ENCODE measurements around the gene CALD1.

Gene CALD1

DNA sequence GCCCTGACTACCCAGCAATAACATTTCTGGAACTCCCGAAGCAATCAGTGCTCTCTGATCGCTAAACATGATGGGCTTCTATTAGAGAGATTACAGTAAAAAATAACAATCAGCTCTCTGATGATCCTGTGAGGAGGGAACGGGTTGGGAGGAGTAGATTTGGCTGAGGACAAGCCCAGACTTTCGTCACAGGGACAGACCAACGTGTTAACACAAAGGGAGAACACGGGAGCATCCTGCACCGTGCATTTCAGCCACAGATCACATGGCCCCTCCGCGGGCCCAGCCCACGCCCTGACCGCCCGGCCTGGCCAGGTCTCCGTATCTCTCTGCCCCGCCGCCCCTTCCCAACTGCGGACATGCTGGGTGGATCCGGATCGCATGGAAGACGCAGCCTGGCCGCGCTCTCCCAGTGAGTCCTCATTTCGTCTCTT lies 111.8 kb downstream of the CALD1 start (continued):
- peak; percentile 26; the same call in 1 of the 2 replicates for TF ChIP-seq TRIM28 (IDR thresholded peaks at IDR 0.05; ENCODE audit: borderline replicate concordance, low read length)
- peak; percentile 59 for TF ChIP-seq ZNF2 (tag by site-specific recombination; IDR thresholded peaks at IDR 0.05)
- no peak for TF ChIP-seq ATF2 (tag by site-specific recombination; IDR thresholded peaks at IDR 0.05; ENCODE audit: low read depth)
- peak; percentile 83 for TF ChIP-seq ZBTB17 (tag by site-specific recombination; IDR thresholded peaks at IDR 0.05)
- TF ChIP-seq, protein P1, sequence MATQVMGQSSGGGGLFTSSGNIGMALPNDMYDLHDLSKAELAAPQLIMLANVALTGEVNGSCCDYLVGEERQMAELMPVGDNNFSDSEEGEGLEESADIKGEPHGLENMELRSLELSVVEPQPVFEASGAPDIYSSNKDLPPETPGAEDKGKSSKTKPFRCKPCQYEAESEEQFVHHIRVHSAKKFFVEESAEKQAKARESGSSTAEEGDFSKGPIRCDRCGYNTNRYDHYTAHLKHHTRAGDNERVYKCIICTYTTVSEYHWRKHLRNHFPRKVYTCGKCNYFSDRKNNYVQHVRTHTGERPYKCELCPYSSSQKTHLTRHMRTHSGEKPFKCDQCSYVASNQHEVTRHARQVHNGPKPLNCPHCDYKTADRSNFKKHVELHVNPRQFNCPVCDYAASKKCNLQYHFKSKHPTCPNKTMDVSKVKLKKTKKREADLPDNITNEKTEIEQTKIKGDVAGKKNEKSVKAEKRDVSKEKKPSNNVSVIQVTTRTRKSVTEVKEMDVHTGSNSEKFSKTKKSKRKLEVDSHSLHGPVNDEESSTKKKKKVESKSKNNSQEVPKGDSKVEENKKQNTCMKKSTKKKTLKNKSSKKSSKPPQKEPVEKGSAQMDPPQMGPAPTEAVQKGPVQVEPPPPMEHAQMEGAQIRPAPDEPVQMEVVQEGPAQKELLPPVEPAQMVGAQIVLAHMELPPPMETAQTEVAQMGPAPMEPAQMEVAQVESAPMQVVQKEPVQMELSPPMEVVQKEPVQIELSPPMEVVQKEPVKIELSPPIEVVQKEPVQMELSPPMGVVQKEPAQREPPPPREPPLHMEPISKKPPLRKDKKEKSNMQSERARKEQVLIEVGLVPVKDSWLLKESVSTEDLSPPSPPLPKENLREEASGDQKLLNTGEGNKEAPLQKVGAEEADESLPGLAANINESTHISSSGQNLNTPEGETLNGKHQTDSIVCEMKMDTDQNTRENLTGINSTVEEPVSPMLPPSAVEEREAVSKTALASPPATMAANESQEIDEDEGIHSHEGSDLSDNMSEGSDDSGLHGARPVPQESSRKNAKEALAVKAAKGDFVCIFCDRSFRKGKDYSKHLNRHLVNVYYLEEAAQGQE (tag by site-specific recombination; IDR thresholded peaks at IDR 0.05), result 0 out of 2 replicates have a peak, but pooled peaks have one; percentile 18
- TF ChIP-seq ZNF274 (IDR thresholded peaks at IDR 0.05; ENCODE audit: low read length), result no peak
- TF ChIP-seq ZNF274 (tag by site-specific recombination; IDR thresholded peaks at IDR 0.05; ENCODE audit: borderline replicate concordance), result no peak
- TF ChIP-seq ZNF24 (tag by site-specific recombination; IDR thresholded peaks at IDR 0.05), result 0 out of 2 replicates have a peak, but pooled peaks have one; percentile 64
- no peak for TF ChIP-seq ZFP3 (tag by site-specific recombination; IDR thresholded peaks at IDR 0.05; ENCODE audit: low read depth)
- TF ChIP-seq ZSCAN23 (tag by site-specific recombination; IDR thresholded peaks at IDR 0.05), result no peak
- TF ChIP-seq ZNF266 (tag by site-specific recombination; IDR thresholded peaks at IDR 0.05; ENCODE audit: low read depth), result no peak
- TF ChIP-seq, protein P2, sequence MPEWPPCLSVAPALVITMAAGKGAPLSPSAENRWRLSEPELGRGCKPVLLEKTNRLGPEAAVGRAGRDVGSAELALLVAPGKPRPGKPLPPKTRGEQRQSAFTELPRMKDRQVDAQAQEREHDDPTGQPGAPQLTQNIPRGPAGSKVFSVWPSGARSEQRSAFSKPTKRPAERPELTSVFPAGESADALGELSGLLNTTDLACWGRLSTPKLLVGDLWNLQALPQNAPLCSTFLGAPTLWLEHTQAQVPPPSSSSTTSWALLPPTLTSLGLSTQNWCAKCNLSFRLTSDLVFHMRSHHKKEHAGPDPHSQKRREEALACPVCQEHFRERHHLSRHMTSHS (tag by site-specific recombination; IDR thresholded peaks at IDR 0.05), result no peak
- no peak for TF ChIP-seq ZNF558 (tag by site-specific recombination; IDR thresholded peaks at IDR 0.05)
- TF ChIP-seq SP3 (tag by site-specific recombination; IDR thresholded peaks at IDR 0.05), result peak; percentile 55; the same call in 1 of the 2 replicates
- peak; percentile 69 for TF ChIP-seq ZSCAN30 (tag by site-specific recombination; IDR thresholded peaks at IDR 0.05)
- TF ChIP-seq ELK4 (IDR thresholded peaks at IDR 0.05; ENCODE audit: borderline replicate concordance, low read depth, low read length), result no peak
- TF ChIP-seq ZNF362 (tag by site-specific recombination; IDR thresholded peaks at IDR 0.05), result peak; percentile 99
- peak; percentile 10; the same call in 1 of the 2 replicates for TF ChIP-seq KLF10 (tag by site-specific recombination; IDR thresholded peaks at IDR 0.05)
- TF ChIP-seq ZNF501 (tag by site-specific recombination; IDR thresholded peaks at IDR 0.05), result peak; percentile 72; the same call in 1 of the 2 replicates
- no peak for TF ChIP-seq ZNF37A (tag by site-specific recombination; IDR thresholded peaks at IDR 0.05)
- TF ChIP-seq ZNF704 (tag by site-specific recombination; IDR thresholded peaks at IDR 0.05), result no peak
- TF ChIP-seq, protein P3, sequence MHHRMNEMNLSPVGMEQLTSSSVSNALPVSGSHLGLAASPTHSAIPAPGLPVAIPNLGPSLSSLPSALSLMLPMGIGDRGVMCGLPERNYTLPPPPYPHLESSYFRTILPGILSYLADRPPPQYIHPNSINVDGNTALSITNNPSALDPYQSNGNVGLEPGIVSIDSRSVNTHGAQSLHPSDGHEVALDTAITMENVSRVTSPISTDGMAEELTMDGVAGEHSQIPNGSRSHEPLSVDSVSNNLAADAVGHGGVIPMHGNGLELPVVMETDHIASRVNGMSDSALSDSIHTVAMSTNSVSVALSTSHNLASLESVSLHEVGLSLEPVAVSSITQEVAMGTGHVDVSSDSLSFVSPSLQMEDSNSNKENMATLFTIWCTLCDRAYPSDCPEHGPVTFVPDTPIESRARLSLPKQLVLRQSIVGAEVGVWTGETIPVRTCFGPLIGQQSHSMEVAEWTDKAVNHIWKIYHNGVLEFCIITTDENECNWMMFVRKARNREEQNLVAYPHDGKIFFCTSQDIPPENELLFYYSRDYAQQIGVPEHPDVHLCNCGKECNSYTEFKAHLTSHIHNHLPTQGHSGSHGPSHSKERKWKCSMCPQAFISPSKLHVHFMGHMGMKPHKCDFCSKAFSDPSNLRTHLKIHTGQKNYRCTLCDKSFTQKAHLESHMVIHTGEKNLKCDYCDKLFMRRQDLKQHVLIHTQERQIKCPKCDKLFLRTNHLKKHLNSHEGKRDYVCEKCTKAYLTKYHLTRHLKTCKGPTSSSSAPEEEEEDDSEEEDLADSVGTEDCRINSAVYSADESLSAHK (tag by site-specific recombination; IDR thresholded peaks at IDR 0.05), result no peak
- no peak for TF ChIP-seq REPIN1 (tag by site-specific recombination; IDR thresholded peaks at IDR 0.05; ENCODE audit: low read depth)
- TF ChIP-seq ZXDB (tag by site-specific recombination; IDR thresholded peaks at IDR 0.05), result peak; percentile 76
- TF ChIP-seq ZNF629 (tag by site-specific recombination; IDR thresholded peaks at IDR 0.05), result peak; percentile 69; the same call in 1 of the 2 replicates
- TF ChIP-seq SCRT2 (tag by site-specific recombination; IDR thresholded peaks at IDR 0.05), result no peak
- TF ChIP-seq ZNF692 (tag by site-specific recombination; IDR thresholded peaks at IDR 0.05), result peak; percentile 83
- no peak for TF ChIP-seq ZNF121 (tag by site-specific recombination; IDR thresholded peaks at IDR 0.05)

Data from HEK293 (cell line).